H1 (cell line): ENCODE results near the gene TSPAN8. TPM values are rescaled to one million over a fixed set of nuclear protein-coding genes. Genes with fewer than 3 reads are reported as not detected.

Experiments used
- CTCF ChIA-PET: fragments of 300-600 bp; sonication (Branson Sonifier 250); formaldehyde crosslinking; loops from one replicate; lab custom pipeline; 2021; ENCODE audit not compliant: partially characterized antibody; lab: Charles Lee
- POLR2A ChIA-PET: fragments of 300-600 bp; sonication (Branson Sonifier 250); formaldehyde crosslinking; loops from one replicate; lab custom pipeline; 2021; ENCODE audit warnings: inconsistent platforms; ENCODE audit not compliant: partially characterized antibody; lab: Charles Lee
- DNase-seq, 2 experiments: peaks; one replicate each; pipeline versions ENCODE4 v3.0.0 to v3.0.0-alpha.2; 2010 to 2022; ENCODE audit warnings: low spot score in 2 of 2, low read depth in 1 of 2, mixed read lengths in 1 of 2
- FAIRE-seq: peaks from 2 replicates; lab custom pipeline; 2011; peaks lifted over from hg19 to GRCh38; lab: Jason Lieb, UNC
- H2AFZ ChIP-seq: 2 replicates; pipeline ENCODE4 v1.8.1; 2012; ENCODE audit warnings: low read length, inconsistent platforms
- H2AK5ac ChIP-seq: 2 replicates; pipeline ENCODE4 v1.6.1; 2013; ENCODE audit warnings: low read depth, low read length
- H2BK120ac ChIP-seq: replicated peaks from 2 replicates; pipeline ENCODE3; 2013; ENCODE audit warnings: low read depth, low read length, inconsistent platforms
- H2BK12ac ChIP-seq: 2 replicates; pipeline ENCODE4 v1.6.1; 2013; ENCODE audit warnings: low read depth, low read length
- H2BK15ac ChIP-seq: 2 replicates; pipeline ENCODE4 v1.6.1; 2013; ENCODE audit warnings: low read length
- H2BK20ac ChIP-seq: 2 replicates; pipeline ENCODE4 v1.6.1; 2013; ENCODE audit warnings: low read length
- H2BK5ac ChIP-seq: 2 replicates; pipeline ENCODE4 v1.6.1; 2013; ENCODE audit warnings: low read depth, low read length
- H3K14ac ChIP-seq: 2 replicates; pipeline ENCODE4 v1.6.1; 2013; ENCODE audit warnings: inconsistent platforms; ENCODE audit not compliant: insufficient read length
- H3K18ac ChIP-seq: 2 replicates; pipeline ENCODE4 v1.6.1; 2013; ENCODE audit warnings: low read length; ENCODE audit errors: extremely low read depth
- H3K23ac ChIP-seq: 2 replicates; pipeline ENCODE4 v1.6.1; 2013; ENCODE audit warnings: inconsistent platforms; ENCODE audit not compliant: insufficient read length
- H3K23me2 ChIP-seq: 2 replicates; pipeline ENCODE4 v1.6.1; 2013; ENCODE audit warnings: low read depth, low read length
- H3K27ac ChIP-seq: 2 replicates; pipeline ENCODE4 v1.6.1; 2011; ENCODE audit warnings: low read depth, low read length, inconsistent platforms
- H3K27me3 ChIP-seq, 4 experiments: replicated peaks in 1 of 4; 1 replicate in 1 of 4; 2 replicates in 3 of 4; pipeline versions ENCODE4 v1.6.1 to v1.8.1; 2011 to 2013; ENCODE audit warnings: low read length in 3 of 4, mild to moderate bottlenecking in 3 of 4, inconsistent platforms in 2 of 4, mixed read lengths in 2 of 4, moderate library complexity in 1 of 4; ENCODE audit not compliant: control insufficient read depth in 3 of 4, insufficient read depth in 3 of 4; ENCODE audit errors: extremely low read depth in 1 of 4
- H3K36me3 ChIP-seq, 4 experiments: 2 replicates each; pipeline versions ENCODE4 v1.6.1 to v1.8.1; 2011 to 2013; ENCODE audit warnings: mild to moderate bottlenecking in 4 of 4, low read length in 3 of 4, moderate library complexity in 2 of 4, control low read depth in 1 of 4, inconsistent platforms in 1 of 4; ENCODE audit not compliant: insufficient read depth in 4 of 4, control insufficient read depth in 2 of 4
- H3K4ac ChIP-seq: replicated peaks from 2 replicates; pipeline ENCODE3; 2013; ENCODE audit warnings: low read length, low read depth, mixed read lengths, inconsistent platforms; ENCODE audit not compliant: insufficient read length
- H3K4me1 ChIP-seq, 4 experiments: replicated peaks in 1 of 4; 1 replicate in 1 of 4; 2 replicates in 3 of 4; pipeline versions ENCODE4 v1.6.1 to v1.8.1; 2011 to 2013; ENCODE audit warnings: low read length in 3 of 4, inconsistent platforms in 2 of 4, mixed read lengths in 1 of 4; ENCODE audit not compliant: insufficient read depth in 4 of 4, control insufficient read depth in 3 of 4
- H3K4me2 ChIP-seq, 2 experiments: 2 replicates each; pipeline versions ENCODE4 v1.6.1 to v1.8.1; 2011 to 2013; ENCODE audit warnings: low read depth in 2 of 2, low read length in 2 of 2, control low read depth in 1 of 2, inconsistent platforms in 1 of 2, mild to moderate bottlenecking in 1 of 2; ENCODE audit not compliant: insufficient read depth in 1 of 2
- H3K4me3 ChIP-seq, 4 experiments: fragments of 200-600, 300-600 bp in 1 of 4; sonication (generic), shearing (Covaris generic), sonication (Bioruptor Twin) in 1 of 4; 2 replicates each; pipeline versions ENCODE4 v1.5.1 to v1.8.1; 2011 to 2016; ENCODE audit warnings: low read length in 4 of 4, low read depth in 3 of 4, control low read depth in 2 of 4, inconsistent platforms in 2 of 4, mild to moderate bottlenecking in 2 of 4, mixed read lengths in 1 of 4, moderate library complexity in 1 of 4; ENCODE audit not compliant: insufficient read depth in 2 of 4; ENCODE audit errors: extremely low read depth in 1 of 4
- H3K56ac ChIP-seq: replicated peaks from 2 replicates; pipeline ENCODE3; 2013; ENCODE audit warnings: low read depth, mild to moderate bottlenecking, mixed read lengths, low read length, inconsistent platforms; ENCODE audit not compliant: insufficient read length
- H3K79me1 ChIP-seq: 2 replicates; pipeline ENCODE4 v1.6.1; 2013; ENCODE audit warnings: low read depth, low read length, control low read depth
- H3K79me2 ChIP-seq, 2 experiments: 2 replicates each; pipeline versions ENCODE4 v1.6.1 to v1.8.1; 2012 to 2013; ENCODE audit warnings: low read length in 2 of 2, mild to moderate bottlenecking in 2 of 2, inconsistent platforms in 1 of 2; ENCODE audit not compliant: insufficient read depth in 2 of 2, control insufficient read depth in 1 of 2
- H3K9ac ChIP-seq, 4 experiments: replicated peaks in 1 of 4; 1 replicate in 1 of 4; 2 replicates in 3 of 4; pipeline versions ENCODE4 v1.6.1 to v1.8.1; 2011 to 2013; ENCODE audit warnings: low read depth in 3 of 4, low read length in 3 of 4, control low read depth in 2 of 4, mild to moderate bottlenecking in 2 of 4, moderate library complexity in 2 of 4, inconsistent platforms in 1 of 4; ENCODE audit errors: extremely low read depth in 1 of 4
- H3K9me3 ChIP-seq, 2 experiments: 2 replicates each; pipeline versions ENCODE4 v1.6.1 to v1.8.1; 2012 to 2013; ENCODE audit warnings: mild to moderate bottlenecking in 2 of 2, moderate library complexity in 2 of 2, control low read depth in 1 of 2, inconsistent platforms in 1 of 2, low read depth in 1 of 2, low read length in 1 of 2, mixed read lengths in 1 of 2; ENCODE audit not compliant: insufficient read depth in 2 of 2
- H4K20me1 ChIP-seq, 2 experiments: replicated peaks in 1 of 2; 2 replicates each; pipeline versions ENCODE3 to v1.8.1; 2011 to 2013; ENCODE audit warnings: inconsistent platforms in 2 of 2, low read length in 2 of 2, mild to moderate bottlenecking in 1 of 2; ENCODE audit not compliant: insufficient read depth in 2 of 2, control insufficient read depth in 1 of 2
- H4K5ac ChIP-seq: 2 replicates; pipeline ENCODE4 v1.6.1; 2013; ENCODE audit warnings: low read length, low read depth, mixed read lengths, inconsistent platforms; ENCODE audit not compliant: insufficient read length
- H4K8ac ChIP-seq: 2 replicates; pipeline ENCODE4 v1.8.0; 2013; ENCODE audit warnings: mild to moderate bottlenecking, moderate library complexity, low read length, inconsistent platforms; ENCODE audit not compliant: insufficient read depth; ENCODE audit errors: extremely low read depth
- H4K91ac ChIP-seq: replicated peaks from 2 replicates; pipeline ENCODE3; 2013; ENCODE audit warnings: low read length, mixed read lengths, inconsistent platforms; ENCODE audit not compliant: insufficient read length
- ATF2 ChIP-seq: IDR thresholded peaks from 2 replicates; pipeline ENCODE4 v1.6.1; 2012; ENCODE audit warnings: low read length, inconsistent platforms
- polyA plus RNA-seq, 7 experiments: library from polyadenylated mRNA; depleted of rRNA in 3 of 7; stranded (reverse) in 5 of 7; unstranded in 2 of 7; fragments of >200 nt in 5 of 7; fragments of 200-250 nt in 2 of 7; gene quantifications; 1 replicate in 5 of 7; 2 replicates in 1 of 7; 4 replicates in 1 of 7; pipeline versions ENCODE4 v1.2.1 to v1.2.3, GENCODE V29; 2011 to 2013; ENCODE audit warnings: missing spikeins in 2 of 7, mixed read lengths in 2 of 7
- total RNA-seq: library from RNA; stranded (reverse); fragmentation: NEBNext Ultra II Directional; extraction: Animal tissue kit (Norgen Biotek cat#: 25700); gene quantifications from 2 replicates; pipeline ENCODE4 v1.2.1, GENCODE V29; 2021

Gene TSPAN8
- total and polyA plus RNA-seq, 2 of the 8 experiments (the other 6 are each of a cell fraction or from before 2014, with no cell fraction given): not detected

GRCh38 chr12:71159878-71160277 is 2.1 kb upstream of the TSPAN8 start:
- TF ChIP-seq ATF2: no peak
- TF ChIP-seq, all 59 proteins: peak for 0
- no peak for FAIRE-seq
- no peak overlapping the region for H2BK12ac ChIP-seq
- H3K4ac ChIP-seq: no peak overlapping the region
- no peak overlapping the region for H4K8ac ChIP-seq
- no peak overlapping the region for H2BK15ac ChIP-seq
- no peak overlapping the region for H4K5ac ChIP-seq
- H3K27me3 ChIP-seq: no peaks in the 10 kb centered on the region
- no peak overlapping the region for H4K91ac ChIP-seq
- no peak overlapping the region for H3K14ac ChIP-seq
- no peak overlapping the region for H3K4me3 ChIP-seq
- no peaks in the 10 kb centered on the region for H3K79me1 ChIP-seq
- no peaks in the 10 kb centered on the region for H4K20me1 ChIP-seq
- ChIA-PET POLR2A (no interaction called here), CTCF (no interaction called here)
- H3K23ac ChIP-seq: no peak overlapping the region
- no peaks in the 10 kb centered on the region for H3K23me2 ChIP-seq
- H3K4me1 ChIP-seq: no peaks in the 10 kb centered on the region
- no peak overlapping the region for H2BK120ac ChIP-seq
- no peak overlapping the region for H2AFZ ChIP-seq
- no peak overlapping the region for H2BK5ac ChIP-seq
- H3K36me3 ChIP-seq: no peaks in the 10 kb centered on the region
- no peak overlapping the region for H3K4me2 ChIP-seq
- no peak for DNase-seq
- H3K56ac ChIP-seq: no peak overlapping the region
- no peak overlapping the region for H3K27ac ChIP-seq
- H3K9ac ChIP-seq: no peak overlapping the region
- H3K79me2 ChIP-seq: no peaks in the 10 kb centered on the region
- no peak overlapping the region for H2AK5ac ChIP-seq
- no peak overlapping the region for H3K18ac ChIP-seq
- H2BK20ac ChIP-seq: no peak overlapping the region
- no peaks in the 10 kb centered on the region for H3K9me3 ChIP-seq
